ENCODE data around the gene NPPC. TPM values are rescaled to one million over a fixed set of nuclear protein-coding genes. Genes with fewer than 3 reads are reported as not detected.

Gene NPPC
- total RNA-seq, 3 donors from 2014 or later: 0.39 to 2.7 TPM; not detected in 1

GRCh38 chr2:231941673-231942072, 15.5 kb upstream of the NPPC start:
- Histone ChIP-seq H3K9me3 (no peaks in the 10 kb centered on the region), H3K4me1 (ENCODE audit: low read depth) (no peaks in the 10 kb centered on the region), H3K36me3 (ENCODE audit: low read depth) (no peaks in the 10 kb centered on the region), H3K4me3 (no peak overlapping the region)
- TF ChIP-seq, protein P1, sequence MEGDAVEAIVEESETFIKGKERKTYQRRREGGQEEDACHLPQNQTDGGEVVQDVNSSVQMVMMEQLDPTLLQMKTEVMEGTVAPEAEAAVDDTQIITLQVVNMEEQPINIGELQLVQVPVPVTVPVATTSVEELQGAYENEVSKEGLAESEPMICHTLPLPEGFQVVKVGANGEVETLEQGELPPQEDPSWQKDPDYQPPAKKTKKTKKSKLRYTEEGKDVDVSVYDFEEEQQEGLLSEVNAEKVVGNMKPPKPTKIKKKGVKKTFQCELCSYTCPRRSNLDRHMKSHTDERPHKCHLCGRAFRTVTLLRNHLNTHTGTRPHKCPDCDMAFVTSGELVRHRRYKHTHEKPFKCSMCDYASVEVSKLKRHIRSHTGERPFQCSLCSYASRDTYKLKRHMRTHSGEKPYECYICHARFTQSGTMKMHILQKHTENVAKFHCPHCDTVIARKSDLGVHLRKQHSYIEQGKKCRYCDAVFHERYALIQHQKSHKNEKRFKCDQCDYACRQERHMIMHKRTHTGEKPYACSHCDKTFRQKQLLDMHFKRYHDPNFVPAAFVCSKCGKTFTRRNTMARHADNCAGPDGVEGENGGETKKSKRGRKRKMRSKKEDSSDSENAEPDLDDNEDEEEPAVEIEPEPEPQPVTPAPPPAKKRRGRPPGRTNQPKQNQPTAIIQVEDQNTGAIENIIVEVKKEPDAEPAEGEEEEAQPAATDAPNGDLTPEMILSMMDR (IDR thresholded peaks at IDR 0.05): no peak
- no peak for DNase-seq
- intact Hi-C loops (cut with DNase I, micrococcal nuclease): no loop called here
- ATAC-seq: no peak

- ATAC-seq (no peak), DNase-seq (no peak)
Observed at GRCh38 chr2:231940795-231941194, 14.6 kb upstream of the NPPC start.

DNA sequence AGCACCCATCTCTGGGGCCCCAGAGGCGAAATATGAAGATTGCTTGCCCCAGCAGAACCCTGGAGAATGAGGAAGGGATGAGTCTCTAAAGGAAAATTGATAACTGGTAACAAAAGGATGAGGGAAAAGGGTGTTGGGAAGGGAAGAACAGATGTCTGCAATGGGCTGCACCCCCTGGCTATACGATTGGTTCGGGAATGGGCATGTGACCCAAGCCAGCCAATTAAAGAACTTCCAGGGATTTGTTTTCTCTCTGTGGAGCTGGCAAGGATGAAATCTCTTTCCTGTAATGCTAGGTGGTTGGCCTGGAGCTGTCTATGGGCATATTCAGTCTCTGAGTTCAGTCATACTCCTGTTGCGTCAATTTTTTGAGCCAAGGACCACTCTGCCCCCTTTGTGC, 12.8 kb upstream of the NPPC start:
- Histone ChIP-seq H3K4me1 (ENCODE audit: low read depth) (no peaks in the 10 kb centered on the region), H3K36me3 (ENCODE audit: low read depth) (no peaks in the 10 kb centered on the region), H3K9me3 (no peaks in the 10 kb centered on the region), H3K4me3 (no peak overlapping the region)
- ATAC-seq: no peak
- intact Hi-C loops (cut with DNase I, micrococcal nuclease): no loop called here
- DNase-seq: no peak
- TF ChIP-seq, protein P1 (IDR thresholded peaks at IDR 0.05): no peak

More at GRCh38 chr2:231940795-231941194, 14.6 kb upstream of the NPPC start:
- no peaks in the 10 kb centered on the region for H3K9me3 ChIP-seq
- no peaks in the 10 kb centered on the region for H3K4me1 ChIP-seq (ENCODE audit: low read depth)
- H3K36me3 ChIP-seq (ENCODE audit: low read depth): no peaks in the 10 kb centered on the region
- intact Hi-C loops (cut with DNase I, micrococcal nuclease): no loop called here
- TF ChIP-seq, protein P1 (IDR thresholded peaks at IDR 0.05): no peak
- no peak overlapping the region for H3K4me3 ChIP-seq

DNA sequence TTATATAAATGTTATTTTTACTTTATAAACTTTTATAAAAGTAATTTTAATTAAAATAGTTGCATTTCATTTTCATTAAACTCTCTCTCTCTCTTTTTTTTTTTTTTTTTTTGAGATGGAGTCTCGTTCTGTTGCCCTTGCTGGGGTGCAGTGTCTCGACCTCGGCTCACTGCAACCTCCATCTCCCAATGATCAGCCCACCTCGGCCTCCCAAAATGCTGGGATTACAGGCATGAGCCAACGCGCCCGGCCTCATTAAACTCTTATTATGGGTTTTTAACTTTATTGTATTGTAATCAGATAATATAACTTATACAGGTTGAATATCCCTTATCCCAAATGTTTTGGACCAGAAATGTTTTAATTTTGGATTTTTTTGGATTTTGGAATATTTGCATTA, 10.9 kb upstream of the NPPC start:
- DNase-seq: peak in 1 of 3 donors; percentile 14
- ATAC-seq: no peak
- Histone ChIP-seq H3K9me3 (no peaks in the 10 kb centered on the region), H3K4me1 (ENCODE audit: low read depth) (no peaks in the 10 kb centered on the region), H3K4me3 (no peak overlapping the region), H3K36me3 (ENCODE audit: low read depth) (no peaks in the 10 kb centered on the region)
- intact Hi-C loops (cut with DNase I, micrococcal nuclease): no loop called here
- TF ChIP-seq, protein P1 (IDR thresholded peaks at IDR 0.05): no peak

- DNase-seq: no peak
- TF ChIP-seq, protein P1 (IDR thresholded peaks at IDR 0.05): no peak
- no peak for ATAC-seq
- Histone ChIP-seq H3K4me1 (ENCODE audit: low read depth) (no peaks in the 10 kb centered on the region), H3K36me3 (ENCODE audit: low read depth) (no peaks in the 10 kb centered on the region), H3K9me3 (no peaks in the 10 kb centered on the region), H3K4me3 (no peak overlapping the region)
- intact Hi-C loops (cut with DNase I, micrococcal nuclease): no loop called here
Observed at GRCh38 chr2:231936491-231936890, 10.3 kb upstream of the NPPC start.

- no peak for DNase-seq
- no peak for ATAC-seq
- no peak overlapping the region for H3K4me3 ChIP-seq
- TF ChIP-seq, protein P1 (IDR thresholded peaks at IDR 0.05): no peak
- H3K4me1 ChIP-seq (ENCODE audit: low read depth): no peaks in the 10 kb centered on the region
- H3K36me3 ChIP-seq (ENCODE audit: low read depth): no peaks in the 10 kb centered on the region
- intact Hi-C loops (cut with DNase I, micrococcal nuclease): no loop called here
- no peaks in the 10 kb centered on the region for H3K9me3 ChIP-seq
Observed at GRCh38 chr2:231935815-231936214, 9.6 kb upstream of the NPPC start.
